Dendritic cell treated with granulocyte-macrophage colony-stimulating factor and Interleukin-4, amounts not matched to agents 40 ng/mL and 50 ng/mL, for 4 days (primary cell): ENCODE data around the gene ANGPTL7.
"Not testable (repeated sequence)": the region's sequence is repeated elsewhere in the genome, so short reads cannot be mapped to it uniquely, and the experiment has no call there.

Source experiments
- H3K27ac Mint-ChIP-seq: one replicate; pipeline ENCODE4 v1.8.0; 2022; ENCODE audit warnings: mild to moderate bottlenecking, mixed read lengths
- H3K27me3 Mint-ChIP-seq: one replicate; pipeline ENCODE4 v1.8.0; 2022; ENCODE audit warnings: mild to moderate bottlenecking, mixed read lengths
- H3K36me3 Mint-ChIP-seq: one replicate; pipeline ENCODE4 v1.8.0; 2022; ENCODE audit warnings: low read depth, mixed read lengths
- H3K4me1 Mint-ChIP-seq: one replicate; pipeline ENCODE4 v1.8.0; 2022; ENCODE audit warnings: low read depth, mixed read lengths
- H3K4me3 Mint-ChIP-seq: one replicate; pipeline ENCODE4 v1.8.0; 2022; ENCODE audit warnings: mild to moderate bottlenecking, moderate library complexity, mixed read lengths
- H3K9me3 Mint-ChIP-seq: one replicate; pipeline ENCODE4 v1.8.0; 2022; ENCODE audit warnings: mixed read lengths
- intact Hi-C: fragments of 100-400 bp; cut with micrococcal nuclease; formaldehyde crosslinking; loops from one replicate; pipeline ENCODE4 v1.15.0; 2022

ANGPTL7 gene

GRCh38 chr1:11156963-11157362 lies 32.2 kb upstream of the ANGPTL7 start:
- Mint-ChIP-seq H3K9me3 (no peaks in the 10 kb centered on the region), H3K27me3 (no peaks in the 10 kb centered on the region)
- intact Hi-C loops = no loop called here

GRCh38 chr1:11157394-11157793 lies 31.8 kb upstream of the ANGPTL7 start:
- Mint-ChIP-seq H3K4me3 (no peak overlapping the region), H3K27ac (no peak overlapping the region), H3K9me3 (no peaks in the 10 kb centered on the region), H3K36me3 (peaks cover 67% of the 10 kb centered on the region), H3K27me3 (no peaks in the 10 kb centered on the region), H3K4me1 (no peaks in the 10 kb centered on the region)
- intact Hi-C loops = no loop called here

More at GRCh38 chr1:11156963-11157362, 32.2 kb upstream of the ANGPTL7 start:
- H3K4me3 Mint-ChIP-seq = no peak overlapping the region
- no peaks in the 10 kb centered on the region for H3K4me1 Mint-ChIP-seq
- H3K36me3 Mint-ChIP-seq = peaks cover 67% of the 10 kb centered on the region
- H3K27ac Mint-ChIP-seq = no peak overlapping the region

- Mint-ChIP-seq H3K27me3 (no peaks in the 10 kb centered on the region), H3K36me3 (peaks cover 67% of the 10 kb centered on the region), H3K27ac (no peak overlapping the region), H3K4me3 (no peak overlapping the region), H3K4me1 (no peaks in the 10 kb centered on the region), H3K9me3 (no peaks in the 10 kb centered on the region)
- intact Hi-C loops = no loop called here
Measured at GRCh38 chr1:11157867-11158266, 31.3 kb upstream of the ANGPTL7 start.

GRCh38 chr1:11158291-11158690 lies 30.9 kb upstream of the ANGPTL7 start:
- intact Hi-C loops = no loop called here
- Mint-ChIP-seq H3K4me1 (no peaks in the 10 kb centered on the region), H3K9me3 (no peaks in the 10 kb centered on the region), H3K4me3 (no peak overlapping the region), H3K36me3 (peaks cover 67% of the 10 kb centered on the region), H3K27ac (no peak overlapping the region), H3K27me3 (no peaks in the 10 kb centered on the region)

- Mint-ChIP-seq H3K36me3 (peaks cover 70% of the 10 kb centered on the region), H3K27ac (no peak overlapping the region), H3K27me3 (no peaks in the 10 kb centered on the region), H3K4me3 (no peak overlapping the region), H3K4me1 (no peaks in the 10 kb centered on the region), H3K9me3 (no peaks in the 10 kb centered on the region)
- intact Hi-C loops = no loop called here
Measured at GRCh38 chr1:11158720-11159321, 30.3 kb upstream of the ANGPTL7 start.

GRCh38 chr1:11162752-11163151 lies 26.4 kb upstream of the ANGPTL7 start:
- intact Hi-C loops, H3K27ac Mint-ChIP-seq, H3K4me3 Mint-ChIP-seq, H3K4me1 Mint-ChIP-seq, H3K27me3 Mint-ChIP-seq, H3K9me3 Mint-ChIP-seq: not testable (repeated sequence)
- H3K36me3 Mint-ChIP-seq = peaks cover 74% of the 10 kb centered on the region

- not testable (repeated sequence) for H3K4me3 Mint-ChIP-seq
- H3K36me3 Mint-ChIP-seq = peaks cover 65% of the 10 kb centered on the region
Measured at GRCh38 chr1:11166744-11167143, 22.4 kb upstream of the ANGPTL7 start.

GRCh38 chr1:11168731-11169130 lies 20.4 kb upstream of the ANGPTL7 start:
- Mint-ChIP-seq H3K27ac (no peak overlapping the region), H3K4me1 (no peaks in the 10 kb centered on the region), H3K4me3 (no peak overlapping the region), H3K9me3 (no peaks in the 10 kb centered on the region), H3K36me3 (peaks cover 65% of the 10 kb centered on the region), H3K27me3 (no peaks in the 10 kb centered on the region)
- intact Hi-C loops = no loop called here

More at GRCh38 chr1:11166744-11167143, 22.4 kb upstream of the ANGPTL7 start:
- intact Hi-C loops, H3K4me1 Mint-ChIP-seq, H3K9me3 Mint-ChIP-seq, H3K27me3 Mint-ChIP-seq, H3K27ac Mint-ChIP-seq: not testable (repeated sequence)

- H3K4me1 Mint-ChIP-seq = no peaks in the 10 kb centered on the region
- peaks cover 64% of the 10 kb centered on the region for H3K36me3 Mint-ChIP-seq
- no peaks in the 10 kb centered on the region for H3K9me3 Mint-ChIP-seq
- no peak overlapping the region for H3K27ac Mint-ChIP-seq
- no peak overlapping the region for H3K4me3 Mint-ChIP-seq
- intact Hi-C loops = no loop called here
- H3K27me3 Mint-ChIP-seq = no peaks in the 10 kb centered on the region
Measured at GRCh38 chr1:11169202-11169601, 20.0 kb upstream of the ANGPTL7 start.

GRCh38 chr1:11170102-11170501 lies 19.1 kb upstream of the ANGPTL7 start:
- Mint-ChIP-seq H3K4me1 (no peaks in the 10 kb centered on the region), H3K36me3 (peaks cover 59% of the 10 kb centered on the region), H3K27me3 (no peaks in the 10 kb centered on the region), H3K4me3 (no peak overlapping the region), H3K9me3 (no peaks in the 10 kb centered on the region), H3K27ac (no peak overlapping the region)
- intact Hi-C loops = no loop called here

- Mint-ChIP-seq H3K4me1 (no peaks in the 10 kb centered on the region), H3K4me3 (no peak overlapping the region), H3K9me3 (no peaks in the 10 kb centered on the region), H3K36me3 (peaks cover 66% of the 10 kb centered on the region), H3K27ac (no peak overlapping the region), H3K27me3 (no peaks in the 10 kb centered on the region)
- intact Hi-C loops = no loop called here
Measured at GRCh38 chr1:11174261-11174942, 14.8 kb upstream of the ANGPTL7 start.

- peaks cover 77% of the 10 kb centered on the region for H3K36me3 Mint-ChIP-seq
- intact Hi-C loops = no loop called here
- no peaks in the 10 kb centered on the region for H3K27me3 Mint-ChIP-seq
- no peak overlapping the region for H3K27ac Mint-ChIP-seq
- no peak overlapping the region for H3K4me3 Mint-ChIP-seq
- no peaks in the 10 kb centered on the region for H3K9me3 Mint-ChIP-seq
- H3K4me1 Mint-ChIP-seq = no peaks in the 10 kb centered on the region
Measured at GRCh38 chr1:11175461-11175860, 13.7 kb upstream of the ANGPTL7 start.

- Mint-ChIP-seq H3K4me3 (no peak overlapping the region), H3K27ac (no peak overlapping the region), H3K4me1 (no peaks in the 10 kb centered on the region), H3K36me3 (peaks cover 84% of the 10 kb centered on the region), H3K9me3 (no peaks in the 10 kb centered on the region), H3K27me3 (no peaks in the 10 kb centered on the region)
- intact Hi-C loops = no loop called here
Measured at GRCh38 chr1:11176081-11176706, 13.0 kb upstream of the ANGPTL7 start.

- no peak overlapping the region for H3K27ac Mint-ChIP-seq
Measured at GRCh38 chr1:11178021-11179015, 10.8 kb upstream of the ANGPTL7 start.

More at GRCh38 chr1:11178021-11179015, 10.8 kb upstream of the ANGPTL7 start:
- Mint-ChIP-seq H3K4me1 (no peaks in the 10 kb centered on the region), H3K9me3 (no peaks in the 10 kb centered on the region), H3K36me3 (peaks cover 76% of the 10 kb centered on the region), H3K27me3 (no peaks in the 10 kb centered on the region), H3K4me3 (no peak overlapping the region)
- intact Hi-C loops = no loop called here
